Measurements from ENCODE around the gene GSX1. TPM values are rescaled to one million over a fixed set of nuclear protein-coding genes. Genes with fewer than 3 reads are reported as not detected.

Gene GSX1
- total and polyA plus RNA-seq, 2 donors (not counting 1 experiment from before 2014, with no cell fraction given) = not detected

- no peaks in the 10 kb centered on the region for H3K36me3 ChIP-seq (ENCODE audit: control insufficient read depth, insufficient read depth, low read length)
- no peaks in the 10 kb centered on the region for H4K20me1 ChIP-seq (ENCODE audit: control insufficient read depth, extremely low read depth, insufficient read depth, low read length)
- no peaks in the 10 kb centered on the region for H3K79me2 ChIP-seq (ENCODE audit: control insufficient read depth, insufficient read depth, low read length)
- H3K4me2 ChIP-seq (ENCODE audit: extremely low read depth, insufficient read depth, low read length) = no peak overlapping the region
- H3K4me1 ChIP-seq (ENCODE audit: control insufficient read depth, extremely low read depth, insufficient read depth, low read length) = no peaks in the 10 kb centered on the region
- no peaks in the 10 kb centered on the region for H3K27me3 ChIP-seq (ENCODE audit: control insufficient read depth, insufficient read depth, low read length)
- no peak overlapping the region for H3K4me3 ChIP-seq (replicated peaks in 1 of 4; ENCODE audit: control extremely low read depth in 1 of 4, insufficient read depth in 1 of 4, low read depth in 3 of 4, low read length in 4 of 4)
- peak in 1 of 2 donors; percentile 6 for DNase-seq (ENCODE audit: low read depth in 2 of 2)
- H3K27ac ChIP-seq (ENCODE audit: insufficient read depth, low read length) = no peak overlapping the region
- no peaks in the 10 kb centered on the region for H3K9me3 ChIP-seq (ENCODE audit: control insufficient read depth, insufficient read depth, low read depth, low read length)
- H2AFZ ChIP-seq (ENCODE audit: low read length) = no peak overlapping the region
- TF ChIP-seq CTCF (conservative IDR thresholded peaks at IDR 0.05 in 1 of 2, IDR thresholded peaks at IDR 0.05 in 1 of 2; ENCODE audit: low read depth in 1 of 2, low read length in 2 of 2) (no peak), EZH2 (IDR thresholded peaks at IDR 0.05; ENCODE audit: low read length, missing control alignments) (no peak)
- no peak overlapping the region for H3K9ac ChIP-seq (ENCODE audit: insufficient read depth, low read length)
These were observed 47.7 kb downstream of the GSX1 start for GRCh38 chr13:27839809-27840467.

GRCh38 chr13:27842571-27842970 lies 50.3 kb downstream of the GSX1 start:
- no peak overlapping the region for H3K4me2 ChIP-seq (ENCODE audit: extremely low read depth, insufficient read depth, low read length)
- H3K4me1 ChIP-seq (ENCODE audit: control insufficient read depth, extremely low read depth, insufficient read depth, low read length) = no peaks in the 10 kb centered on the region
- no peaks in the 10 kb centered on the region for H3K79me2 ChIP-seq (ENCODE audit: control insufficient read depth, insufficient read depth, low read length)
- H3K27me3 ChIP-seq (ENCODE audit: control insufficient read depth, insufficient read depth, low read length) = no peaks in the 10 kb centered on the region
- no peak overlapping the region for H3K9ac ChIP-seq (ENCODE audit: insufficient read depth, low read length)
- TF ChIP-seq EZH2 (IDR thresholded peaks at IDR 0.05; ENCODE audit: low read length, missing control alignments) (no peak), CTCF (conservative IDR thresholded peaks at IDR 0.05 in 1 of 2, IDR thresholded peaks at IDR 0.05 in 1 of 2; ENCODE audit: low read depth in 1 of 2, low read length in 2 of 2) (no peak)
- no peak overlapping the region for H3K4me3 ChIP-seq (replicated peaks in 1 of 4; ENCODE audit: control extremely low read depth in 1 of 4, insufficient read depth in 1 of 4, low read depth in 3 of 4, low read length in 4 of 4)
- H3K36me3 ChIP-seq (ENCODE audit: control insufficient read depth, insufficient read depth, low read length) = no peaks in the 10 kb centered on the region
- no peaks in the 10 kb centered on the region for H4K20me1 ChIP-seq (ENCODE audit: control insufficient read depth, extremely low read depth, insufficient read depth, low read length)
- H3K9me3 ChIP-seq (ENCODE audit: control insufficient read depth, insufficient read depth, low read depth, low read length) = no peaks in the 10 kb centered on the region
- no peak overlapping the region for H3K27ac ChIP-seq (ENCODE audit: insufficient read depth, low read length)
- H2AFZ ChIP-seq (ENCODE audit: low read length) = no peak overlapping the region
- no peak for DNase-seq (ENCODE audit: low read depth in 2 of 2)

Other genes with a start within 250 kb of the GSX1 start
- gene LNX2, start 172.0 kb upstream of the GSX1 start, total RNA-seq = 5.6 and 7.6 TPM in 2 replicates
- 6.0 and 6.2 TPM in 2 replicates for gene LNX2, start 172.0 kb upstream of the GSX1 start, polyA plus RNA-seq
- 84.6 and 110 TPM in 2 replicates for gene POLR1D, start 170.6 kb upstream of the GSX1 start, total RNA-seq
- gene POLR1D, start 170.6 kb upstream of the GSX1 start, polyA plus RNA-seq = 96.0 and 99.6 TPM in 2 replicates
- not detected in 2 replicates for gene PDX1, start 127.5 kb downstream of the GSX1 start, total RNA-seq
- not detected in 2 replicates for gene PDX1, start 127.5 kb downstream of the GSX1 start, polyA plus RNA-seq
- not detected in 2 replicates for gene CDX2, start 176.8 kb downstream of the GSX1 start, total RNA-seq
- gene CDX2, start 176.8 kb downstream of the GSX1 start, polyA plus RNA-seq = not detected in 2 replicates
- not detected in 2 replicates for gene URAD, start 196.2 kb downstream of the GSX1 start, total RNA-seq
- not detected in 2 replicates for gene URAD, start 196.2 kb downstream of the GSX1 start, polyA plus RNA-seq